Breast epithelium (tissue), 3 donors: ENCODE results near the gene MYOZ2.

ENCODE experiments used
- CTCF ChIP-seq, 3 donors: fragments of 450-650 bp; IDR thresholded peaks; one replicate each; pipeline ENCODE4 v1.5.1; 2016 to 2017; ENCODE audit warnings: antibody characterized with exemption in 3 of 3, mild to moderate bottlenecking in 3 of 3, moderate library complexity in 3 of 3
- POLR2A ChIP-seq: fragments of 450-650 bp; IDR thresholded peaks from one replicate; pipeline ENCODE4 v1.6.1; 2016; ENCODE audit warnings: antibody characterized with exemption, mild to moderate bottlenecking, moderate library complexity
- POLR2AphosphoS5 ChIP-seq, 3 donors: sonication (generic); formaldehyde crosslinking; IDR thresholded peaks; one replicate each; pipeline ENCODE4 v1.6.1; 2017; ENCODE audit warnings: antibody characterized with exemption in 3 of 3

GRCh38 chr4:119087121-119087520 lies 48.5 kb upstream of the MYOZ2 start:
- TF ChIP-seq POLR2A (no peak), CTCF (IDR thresholded peaks at IDR 0.05) (no peak), POLR2AphosphoS5 (IDR thresholded peaks at IDR 0.05) (no peak)
